ENCODE data around the gene PSMG3. TPM values are rescaled to one million over a fixed set of nuclear protein-coding genes. Genes with fewer than 3 reads are reported as not detected.
A peak's percentile ranks its signal among the peaks of the same experiment; 100 is the strongest.

The PSMG3 gene
- total and polyA plus RNA-seq, 2 of the 8 experiments (the other 6 are each of a cell fraction or from before 2014, with no cell fraction given) = 30.2 to 62.0 TPM

DNA sequence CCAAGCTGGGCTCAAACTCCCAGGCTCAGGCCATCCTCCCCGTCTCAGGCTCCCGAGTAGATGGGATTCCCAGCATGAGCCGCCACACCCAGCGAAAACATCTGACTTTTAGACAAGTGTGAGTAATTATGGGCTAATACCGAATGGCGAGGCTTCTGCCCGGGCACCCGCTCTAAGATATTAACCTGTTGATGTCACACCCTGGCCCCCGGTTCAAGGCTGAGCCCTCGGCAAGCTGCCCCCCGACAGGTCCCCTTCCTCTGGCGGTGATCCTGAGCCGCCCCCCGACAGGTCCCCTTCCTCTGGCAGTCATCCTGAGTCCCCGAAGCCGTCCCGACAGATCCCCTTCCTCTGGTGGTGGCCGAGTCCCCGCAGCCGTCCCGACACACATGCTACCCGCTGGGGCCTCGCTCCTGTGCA is 5.2 kb downstream of the PSMG3 start:
- no peak overlapping the region for H2BK20ac ChIP-seq (ENCODE audit: low read length)
- DNase-seq (ENCODE audit: low read depth in 1 of 2, low spot score in 2 of 2) (no peak), FAIRE-seq (no peak)
- H3K27ac ChIP-seq (ENCODE audit: low read depth, low read length) = no peak overlapping the region
- H2BK12ac ChIP-seq (ENCODE audit: low read depth, low read length) = no peak overlapping the region
- no peaks in the 10 kb centered on the region for H4K20me1 ChIP-seq (replicated peaks in 1 of 2; ENCODE audit: control insufficient read depth in 1 of 2, insufficient read depth in 2 of 2, low read length in 2 of 2)
- no peaks in the 10 kb centered on the region; a peak in 2 of 7 replicates for H3K27me3 ChIP-seq (replicated peaks in 1 of 4; ENCODE audit: control insufficient read depth in 3 of 4, extremely low read depth in 1 of 4, insufficient read depth in 3 of 4, low read length in 3 of 4)
- no peak overlapping the region for H2AFZ ChIP-seq (ENCODE audit: low read length)
- H3K79me2 ChIP-seq (ENCODE audit: control insufficient read depth in 1 of 2, insufficient read depth in 2 of 2, low read length in 2 of 2) = no peaks in the 10 kb centered on the region
- no peaks in the 10 kb centered on the region; the same call in 1 of the 2 replicates for H3K23me2 ChIP-seq (ENCODE audit: low read depth, low read length)
- H3K56ac ChIP-seq (replicated peaks; ENCODE audit: insufficient read length, low read depth, low read length) = no peak overlapping the region
- H3K23ac ChIP-seq (ENCODE audit: insufficient read length) = no peak overlapping the region
- no peak overlapping the region for H3K4me3 ChIP-seq (ENCODE audit: extremely low read depth in 1 of 4, insufficient read depth in 2 of 4, low read depth in 3 of 4, low read length in 4 of 4)
- WGBS, 2 experiments (ENCODE audit: extremely low coverage in 1 of 2, insufficient coverage in 1 of 2, insufficient read length in 1 of 2, insufficient replicate concordance in 2 of 2, low coverage in 1 of 2, low lambda C conversion rate in 2 of 2, missing lambda C conversion rate in 1 of 2) = 83% methylated on average over 14 of the region's 23 CpGs; no CpG with 5 or more reads in 1 of the 2 experiments
- TF ChIP-seq KDM4A (IDR thresholded peaks at IDR 0.05; ENCODE audit: low read depth, low read length, severe bottlenecking) (no peak), BACH1 (IDR thresholded peaks at IDR 0.05; ENCODE audit: low read length) (no peak), RBBP5 (IDR thresholded peaks at IDR 0.05; ENCODE audit: borderline replicate concordance, low read depth, low read length) (no peak), TEAD4 (IDR thresholded peaks at IDR 0.05; ENCODE audit: low read depth, low read length) (no peak), TAF7 (optimal IDR thresholded peaks at IDR 0.05; ENCODE audit: borderline replicate concordance, low read depth, low read length) (no peak), HDAC6 (IDR thresholded peaks at IDR 0.05; ENCODE audit: low read depth, low read length) (no peak)
- no peak overlapping the region; the same call in 1 of the 2 replicates for H3K18ac ChIP-seq (ENCODE audit: extremely low read depth, low read length)
- H4K8ac ChIP-seq (ENCODE audit: extremely low read depth, insufficient read depth, low read length) = peak overlapping the region; percentile 83; the same call in 1 of the 2 replicates
- peaks cover 0 to 17% (median 10%) of the 10 kb centered on the region in 4 experiments; a peak in 5 of 7 replicates for H3K4me1 ChIP-seq (replicated peaks in 1 of 4; ENCODE audit: control insufficient read depth in 3 of 4, insufficient read depth in 4 of 4, low read length in 3 of 4)
- H3K9ac ChIP-seq (replicated peaks in 1 of 4; ENCODE audit: extremely low read depth in 1 of 4, low read depth in 3 of 4, low read length in 3 of 4) = no peak overlapping the region
- H2BK5ac ChIP-seq (ENCODE audit: low read depth, low read length) = no peak overlapping the region
- H3K4me2 ChIP-seq (ENCODE audit: insufficient read depth in 1 of 2, low read depth in 2 of 2, low read length in 2 of 2) = no peak overlapping the region
- ChIA-PET POLR2A (ENCODE audit: partially characterized antibody) (interaction anchor here (1.6 kb wide), 1 partner anchor 10 kb away, joined by 3 read pairs; no protein-coding TSS in a partner anchor), CTCF (ENCODE audit: partially characterized antibody) (no interaction called here)
- no peak overlapping the region for H4K91ac ChIP-seq (replicated peaks; ENCODE audit: insufficient read length, low read length)
- H3K4ac ChIP-seq (replicated peaks; ENCODE audit: insufficient read length, low read depth, low read length) = no peak overlapping the region
- H2AK5ac ChIP-seq (ENCODE audit: low read depth, low read length) = no peak overlapping the region
- H3K36me3 ChIP-seq (ENCODE audit: control insufficient read depth in 2 of 4, insufficient read depth in 4 of 4, low read length in 3 of 4) = peaks cover 0 to 15% (median 3%) of the 10 kb centered on the region in 4 experiments; a peak in 3 of 8 replicates
- no peak overlapping the region for H2BK120ac ChIP-seq (replicated peaks; ENCODE audit: low read depth, low read length)
- H3K14ac ChIP-seq (ENCODE audit: insufficient read length) = no peak overlapping the region
- H3K79me1 ChIP-seq (ENCODE audit: low read depth, low read length) = no peaks in the 10 kb centered on the region; the same call in 1 of the 2 replicates
- no peaks in the 10 kb centered on the region for H3K9me3 ChIP-seq (ENCODE audit: insufficient read depth in 2 of 2, low read depth in 1 of 2, low read length in 1 of 2)
- no peak overlapping the region for H2BK15ac ChIP-seq (ENCODE audit: low read length)
- H4K5ac ChIP-seq (ENCODE audit: insufficient read length, low read depth, low read length) = no peak overlapping the region
